LHCN-M2 (cell line): ENCODE results near the gene C19orf81. TPM values are rescaled to one million over a fixed set of nuclear protein-coding genes. Genes with fewer than 3 reads are reported as not detected.
"Not testable (repeated sequence)": the region's sequence is repeated elsewhere in the genome, so short reads cannot be mapped to it uniquely, and the experiment has no call there.

Experiments
- DNase-seq: peaks from one replicate; pipeline ENCODE4 v3.0.0-alpha.2; 2012; ENCODE audit warnings: low read depth
- polyA plus RNA-seq: library from polyadenylated mRNA; unstranded; fragments of >200 nt; gene quantifications from one replicate; pipeline ENCODE4 v1.2.1, GENCODE V29; 2012; ENCODE audit warnings: missing spikeins
- total RNA-seq: library from RNA; depleted of rRNA; stranded (reverse); fragments of >200 nt; gene quantifications from 2 replicates; pipeline ENCODE4 v1.2.3, GENCODE V29; 2014; rRNA removed

Gene C19orf81
- not detected in 2 replicates for total RNA-seq
- polyA plus RNA-seq, result not detected

DNA sequence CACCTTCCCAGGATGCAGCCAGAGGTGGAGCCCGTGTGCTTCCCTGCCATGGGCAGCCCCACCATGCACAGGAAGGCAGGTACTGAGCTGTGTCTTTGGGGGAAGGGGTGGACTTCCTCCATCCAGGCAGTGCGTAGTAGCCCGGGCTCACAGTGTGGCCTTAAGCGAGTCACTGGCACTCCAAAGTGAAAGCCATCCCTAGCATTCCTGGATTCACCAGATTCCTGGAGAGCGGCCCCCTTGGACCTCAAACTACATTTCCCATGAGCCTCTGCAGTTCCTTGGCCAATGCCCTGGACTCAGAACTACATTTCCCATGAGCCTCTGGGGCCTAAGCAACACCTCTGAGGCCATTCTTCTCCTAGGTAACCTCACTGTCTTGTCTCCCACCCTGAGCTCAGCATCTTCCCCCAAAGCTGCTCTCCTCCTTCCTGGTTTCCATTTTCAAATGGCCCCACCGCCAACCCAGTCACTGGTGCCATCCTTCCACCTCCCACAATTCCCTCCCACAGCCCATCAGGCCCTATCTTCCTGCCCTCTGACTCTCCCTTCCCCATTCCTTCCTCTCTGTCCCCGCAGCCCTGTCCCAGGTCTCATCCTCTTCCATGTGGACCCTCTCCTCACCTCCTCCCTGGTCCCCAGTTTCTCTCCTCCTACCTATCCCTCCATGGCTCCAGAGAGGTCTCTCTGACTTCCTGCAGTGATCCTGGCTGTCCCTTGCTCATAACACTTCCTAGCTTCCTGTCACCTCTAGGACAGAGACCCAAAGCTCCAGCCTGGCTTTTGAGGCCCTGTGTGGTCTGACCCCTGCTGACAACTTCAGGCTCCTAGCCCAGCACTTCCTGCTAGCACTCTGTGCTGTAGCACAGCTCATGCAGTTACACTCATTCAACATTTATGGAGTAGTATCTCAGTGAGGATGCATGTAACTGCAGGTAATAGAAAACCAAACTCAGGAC is at the start of gene C19orf81:
Gene C19orf81 (plus strand): TSS at position 13 of the 959 bp plus-strand sequence. CDS start 0 bp downstream, at position 13.
- DNase-seq, result peak; percentile 7

GRCh38 chr19:50601407-50602088 is 47.7 kb upstream of the C19orf81 start:
- no peak for DNase-seq

DNA sequence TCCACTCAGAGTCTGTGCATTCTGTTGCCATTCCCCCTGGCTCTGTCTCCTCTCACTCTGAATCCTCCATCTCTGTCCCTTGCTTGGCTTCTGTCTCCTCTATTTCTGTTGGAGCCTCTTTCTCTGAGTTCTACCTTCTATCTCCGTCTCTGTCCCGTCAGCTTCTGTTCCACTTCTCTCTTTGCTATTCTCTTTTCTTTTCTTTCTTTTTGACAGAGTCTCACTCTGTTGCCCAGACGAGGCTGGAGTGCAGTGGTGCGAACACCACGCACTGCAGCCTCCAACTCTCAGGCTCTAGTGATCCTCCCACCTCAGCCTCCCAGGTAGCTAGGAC is 47.2 kb upstream of the C19orf81 start:
- DNase-seq, result no peak

DNA sequence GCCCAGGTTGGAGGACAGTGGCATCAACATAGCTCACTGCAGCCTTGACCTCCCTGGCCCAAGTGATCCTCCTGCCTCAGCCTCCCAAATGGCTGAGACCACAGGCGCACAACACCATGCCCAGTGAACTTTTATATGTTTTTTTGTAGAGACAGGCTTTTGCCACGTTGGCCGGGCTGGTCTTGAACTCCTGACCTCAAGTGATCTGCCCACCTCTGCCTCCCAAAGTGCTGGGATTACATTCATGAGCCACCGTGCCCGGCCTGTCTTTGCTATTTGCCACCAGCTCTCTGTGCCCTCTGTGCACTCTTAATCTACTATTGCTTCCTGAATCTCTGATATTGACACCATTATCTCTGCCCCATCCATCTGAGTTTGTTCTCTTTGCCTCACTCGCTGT is 46.7 kb upstream of the C19orf81 start:
- no peak for DNase-seq

GRCh38 chr19:50602935-50603334 is 46.3 kb upstream of the C19orf81 start:
- no peak for DNase-seq

- not testable (repeated sequence) for DNase-seq
Measured at GRCh38 chr19:50604264-50605073, 44.8 kb upstream of the C19orf81 start.

DNA sequence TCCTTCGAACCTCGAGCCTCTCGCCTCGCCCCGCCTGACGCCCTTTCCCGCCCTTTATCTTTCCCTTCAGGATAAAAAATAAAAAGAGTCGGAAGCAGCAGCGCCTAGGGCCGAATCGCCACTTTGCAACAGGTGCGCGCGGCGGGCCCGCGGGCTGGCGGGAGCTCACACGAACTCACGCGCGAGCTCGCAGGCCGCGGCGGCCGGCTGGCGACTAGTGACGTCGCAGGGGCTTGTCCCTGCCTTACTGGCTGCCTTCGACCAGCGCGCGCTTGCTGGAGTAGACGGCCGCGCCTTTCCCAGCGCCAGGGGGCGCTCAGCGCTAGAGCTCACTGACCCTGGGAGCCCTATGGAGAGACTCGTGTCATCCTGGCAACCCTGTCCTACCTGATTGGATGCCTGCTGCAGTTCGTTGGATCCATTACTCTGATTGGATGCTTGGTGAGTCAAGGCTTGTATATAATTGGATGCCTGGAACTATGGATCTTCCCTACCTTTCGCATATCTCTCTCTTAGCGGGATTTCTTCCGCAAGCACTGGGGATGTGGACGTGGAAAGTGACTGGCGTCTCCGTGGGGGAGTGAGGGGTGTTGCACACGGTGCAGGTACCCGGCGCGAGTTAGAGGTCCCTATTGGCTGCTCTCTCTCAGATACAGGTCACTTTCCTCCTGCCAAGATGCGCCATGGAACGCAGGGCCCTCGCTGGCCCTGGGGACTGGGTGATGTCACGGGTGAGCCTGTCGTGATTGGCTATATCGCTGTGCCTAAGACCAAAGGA is 43.0 kb upstream of the C19orf81 start:
- not testable (repeated sequence) for DNase-seq

DNA sequence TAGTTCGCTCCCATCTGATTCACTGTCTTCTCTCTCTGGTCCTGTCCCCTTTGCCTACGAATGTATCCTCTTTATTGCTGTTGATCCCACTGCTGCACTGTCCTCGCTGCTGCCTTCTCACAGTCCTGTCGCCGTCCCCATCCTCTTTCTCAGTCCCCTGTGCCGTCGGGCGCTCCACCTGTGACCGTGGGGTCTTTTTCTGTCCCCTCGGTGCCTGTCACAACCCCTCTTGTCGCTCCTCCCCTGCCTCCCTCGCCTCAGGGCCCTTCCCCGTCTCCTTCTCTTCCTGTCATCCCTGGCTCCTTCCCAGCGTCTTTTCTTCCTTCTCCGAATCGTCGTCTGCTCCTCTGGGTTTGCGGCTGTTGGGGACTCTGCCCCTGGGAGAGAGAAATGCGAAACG is 41.9 kb upstream of the C19orf81 start:
- DNase-seq, result no peak

DNA sequence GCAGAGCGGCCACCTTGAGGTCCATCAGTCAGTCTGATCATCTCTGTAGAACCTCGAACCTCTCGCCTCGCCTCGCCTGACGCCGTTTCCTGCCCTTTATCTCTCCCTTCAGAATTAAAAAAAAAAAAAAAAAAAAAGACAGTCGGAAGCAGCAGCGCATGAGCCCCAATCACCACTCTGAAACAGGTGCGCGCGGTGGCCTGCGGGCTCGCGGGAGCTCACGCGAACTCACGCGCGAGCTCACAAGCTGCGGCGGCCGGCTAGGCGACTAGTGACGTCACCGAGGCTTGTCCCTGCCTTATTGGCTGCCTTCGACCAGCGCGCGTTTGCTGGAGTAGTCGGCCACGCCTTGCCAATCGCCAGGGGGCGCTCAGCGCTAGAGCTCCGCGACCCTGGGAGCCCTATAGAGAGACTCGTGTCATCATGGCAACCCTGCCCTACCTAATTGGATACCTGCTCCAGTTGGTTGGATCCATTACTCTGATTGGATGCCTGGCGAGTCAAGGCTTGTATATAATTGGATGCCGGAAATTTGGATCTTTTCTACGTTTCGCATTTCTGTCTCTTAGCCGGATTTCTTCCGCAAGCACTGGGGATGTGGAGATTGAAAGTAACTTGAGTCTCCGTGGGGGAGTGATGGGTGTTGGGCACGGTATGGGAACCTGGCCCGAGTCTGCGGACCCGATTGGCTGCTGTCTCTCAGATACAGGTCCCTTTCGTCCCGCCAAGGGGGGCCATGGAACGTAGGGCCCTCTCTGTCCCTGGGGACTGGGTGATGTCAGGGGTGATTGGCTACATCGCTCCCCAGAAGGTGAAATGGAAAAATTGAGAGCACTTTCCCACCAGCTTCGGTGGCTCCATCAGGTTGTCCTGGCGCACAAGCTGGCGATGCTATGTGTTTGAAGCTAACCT is 41.1 kb upstream of the C19orf81 start:
- peak; percentile 5 for DNase-seq

DNA sequence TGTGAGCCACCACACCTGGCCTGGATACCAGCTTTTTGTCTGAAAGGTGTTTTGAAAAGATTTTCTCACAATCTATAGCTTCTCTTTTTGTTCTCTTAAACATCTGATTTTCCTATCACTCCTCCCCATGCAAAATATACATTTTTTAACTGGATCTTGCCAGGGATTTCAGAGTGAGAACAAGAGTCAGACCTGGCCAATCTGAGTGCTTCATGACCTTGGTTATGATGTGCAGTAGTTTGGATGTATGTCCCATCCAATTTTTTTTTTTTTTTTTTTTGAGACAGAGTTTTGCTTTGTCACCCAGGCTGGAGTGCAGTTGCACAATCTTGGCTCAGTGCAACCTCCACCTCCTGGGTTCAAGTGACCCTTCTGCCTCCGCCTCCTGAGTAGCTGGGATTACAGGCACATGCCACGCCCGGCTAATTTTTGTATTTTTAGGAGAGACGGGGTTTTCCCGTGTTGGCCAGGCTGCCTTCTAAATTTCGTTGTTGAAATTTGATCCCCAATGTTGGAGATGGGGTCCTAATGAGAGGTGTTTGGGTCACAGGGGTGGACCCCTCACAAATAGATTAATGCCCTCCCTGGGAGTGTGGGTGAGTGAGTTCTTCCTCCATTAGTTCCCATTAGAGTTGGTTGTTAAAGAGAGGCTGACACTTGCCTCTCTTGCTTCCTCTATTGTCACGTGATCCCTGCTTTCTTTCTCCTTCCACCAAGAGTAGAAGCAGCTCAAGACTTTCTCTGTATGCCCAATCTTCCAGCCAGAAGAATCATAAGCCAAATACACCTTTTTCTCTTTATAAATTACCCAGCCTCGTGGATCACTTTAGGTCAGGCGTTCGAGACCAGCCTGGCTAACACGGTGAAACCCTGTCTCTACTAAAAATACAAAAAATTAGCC is 36.5 kb upstream of the C19orf81 start:
- DNase-seq, result not testable (repeated sequence)

GRCh38 chr19:50618379-50618778 is 30.9 kb upstream of the C19orf81 start:
- not testable (repeated sequence) for DNase-seq

GRCh38 chr19:50619184-50619583 is 30.1 kb upstream of the C19orf81 start:
- not testable (repeated sequence) for DNase-seq

- DNase-seq, result not testable (repeated sequence)
Measured at GRCh38 chr19:50620394-50620906, 28.8 kb upstream of the C19orf81 start.

GRCh38 chr19:50624949-50625600 is 24.2 kb upstream of the C19orf81 start:
- no peak for DNase-seq

GRCh38 chr19:50626011-50626410 is 23.2 kb upstream of the C19orf81 start:
- DNase-seq, result peak; percentile 3

DNA sequence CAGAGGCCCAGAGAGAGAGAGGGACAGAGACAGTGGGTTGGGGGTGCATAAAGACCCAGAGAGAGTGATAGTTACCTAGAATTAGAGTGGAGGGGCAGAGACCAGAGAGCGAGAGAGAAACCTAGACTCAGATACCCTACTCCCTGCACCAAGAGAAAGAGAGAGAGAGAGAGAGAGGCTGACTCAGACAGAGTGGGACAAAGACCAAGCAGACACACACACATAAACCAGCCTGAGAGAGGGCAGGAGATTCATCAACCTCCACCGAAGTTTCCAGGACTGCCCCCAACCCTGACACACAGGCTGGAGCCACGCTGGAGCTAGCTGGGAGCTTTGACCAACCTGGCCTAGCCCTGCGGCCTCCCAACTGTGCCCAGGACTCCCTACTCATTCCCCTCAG is 22.4 kb upstream of the C19orf81 start:
- no peak for DNase-seq

GRCh38 chr19:50628146-50628545 is 21.1 kb upstream of the C19orf81 start:
- DNase-seq, result no peak

GRCh38 chr19:50628551-50628950 is 20.7 kb upstream of the C19orf81 start:
- DNase-seq, result no peak
